OCI-LY1 (cell line): ENCODE measurements around the gene PRPF6.

Source experiments
- EZH2 ChIP-seq: fragments of 200-600 bp; sonication (generic), shearing (Covaris generic); IDR thresholded peaks from 2 replicates; pipeline ENCODE4 v1.8.0; 2017; ENCODE audit warnings: borderline replicate concordance, mixed run types, mild to moderate bottlenecking, antibody characterized with exemption, low read length, moderate library complexity, mixed read lengths
- TF ChIP-seq, protein P1 (sequence below): fragments of 200-600 bp; sonication (generic), shearing (Covaris generic); IDR thresholded peaks from 2 replicates; pipeline ENCODE4 v1.5.1; 2017; ENCODE audit warnings: mild to moderate bottlenecking, antibody characterized with exemption, low read length, moderate library complexity, mixed read lengths

DNA sequence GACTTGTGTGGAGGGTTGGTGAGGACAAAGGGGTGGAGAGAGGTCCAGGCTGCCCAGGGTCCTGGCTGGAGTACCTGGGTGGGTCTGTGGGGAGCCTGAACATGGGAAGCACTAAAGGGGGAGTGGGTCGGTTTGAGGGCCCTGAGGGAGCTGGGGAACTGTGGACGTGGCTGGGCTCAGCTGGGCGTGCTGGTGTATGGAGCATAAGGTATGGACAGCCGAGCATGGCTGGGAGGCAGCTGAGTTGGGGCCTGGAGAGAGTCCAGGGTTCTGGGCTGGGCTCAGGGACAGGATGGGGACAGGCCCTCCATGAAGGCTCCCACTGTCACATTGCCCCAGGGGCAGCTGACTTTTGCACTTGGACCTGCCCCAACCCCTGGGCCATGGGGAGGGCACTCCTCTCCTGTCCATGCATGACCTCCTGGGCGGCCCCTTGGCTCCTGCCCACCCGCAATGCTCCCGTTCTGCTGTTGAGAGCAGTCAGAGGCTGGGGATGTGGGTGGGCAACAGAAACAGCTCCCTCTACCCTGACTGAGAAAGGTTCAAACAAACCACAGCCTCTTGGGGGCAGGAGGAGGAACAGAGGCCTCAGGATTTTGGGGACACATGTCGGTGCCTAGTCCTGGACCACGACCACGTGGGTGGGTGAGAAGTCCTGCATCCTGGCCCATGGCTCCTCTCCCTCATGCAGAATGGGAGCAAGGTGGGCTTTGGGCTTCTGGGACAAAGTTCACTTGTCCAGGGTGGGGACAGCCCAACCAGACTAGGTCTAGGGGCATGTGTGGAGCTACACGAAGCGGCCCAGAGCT, 59.5 kb downstream of the PRPF6 start:
- TF ChIP-seq, protein P1, sequence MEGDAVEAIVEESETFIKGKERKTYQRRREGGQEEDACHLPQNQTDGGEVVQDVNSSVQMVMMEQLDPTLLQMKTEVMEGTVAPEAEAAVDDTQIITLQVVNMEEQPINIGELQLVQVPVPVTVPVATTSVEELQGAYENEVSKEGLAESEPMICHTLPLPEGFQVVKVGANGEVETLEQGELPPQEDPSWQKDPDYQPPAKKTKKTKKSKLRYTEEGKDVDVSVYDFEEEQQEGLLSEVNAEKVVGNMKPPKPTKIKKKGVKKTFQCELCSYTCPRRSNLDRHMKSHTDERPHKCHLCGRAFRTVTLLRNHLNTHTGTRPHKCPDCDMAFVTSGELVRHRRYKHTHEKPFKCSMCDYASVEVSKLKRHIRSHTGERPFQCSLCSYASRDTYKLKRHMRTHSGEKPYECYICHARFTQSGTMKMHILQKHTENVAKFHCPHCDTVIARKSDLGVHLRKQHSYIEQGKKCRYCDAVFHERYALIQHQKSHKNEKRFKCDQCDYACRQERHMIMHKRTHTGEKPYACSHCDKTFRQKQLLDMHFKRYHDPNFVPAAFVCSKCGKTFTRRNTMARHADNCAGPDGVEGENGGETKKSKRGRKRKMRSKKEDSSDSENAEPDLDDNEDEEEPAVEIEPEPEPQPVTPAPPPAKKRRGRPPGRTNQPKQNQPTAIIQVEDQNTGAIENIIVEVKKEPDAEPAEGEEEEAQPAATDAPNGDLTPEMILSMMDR: no peak
- no peak for TF ChIP-seq EZH2
